Daoy (cell line): ENCODE data around the gene LRRC72. TPM values are rescaled to one million over a fixed set of nuclear protein-coding genes. Genes with fewer than 3 reads are reported as not detected.
"Not testable (repeated sequence)": the region's sequence is repeated elsewhere in the genome, so short reads cannot be mapped to it uniquely, and the experiment has no call there.

Experiments used
- DNase-seq: peaks from one replicate; pipeline ENCODE4 v3.0.0-alpha.2; 2015; ENCODE audit warnings: low read depth
- total RNA-seq: library from RNA; depleted of rRNA; stranded (reverse); fragments of >200 nt; shearing (Covaris generic); gene quantifications from 2 replicates; pipeline ENCODE4 v1.2.3, GENCODE V29; 2014

The LRRC72 gene
- total RNA-seq, 1 experiment from 2014 or later = not detected

DNA sequence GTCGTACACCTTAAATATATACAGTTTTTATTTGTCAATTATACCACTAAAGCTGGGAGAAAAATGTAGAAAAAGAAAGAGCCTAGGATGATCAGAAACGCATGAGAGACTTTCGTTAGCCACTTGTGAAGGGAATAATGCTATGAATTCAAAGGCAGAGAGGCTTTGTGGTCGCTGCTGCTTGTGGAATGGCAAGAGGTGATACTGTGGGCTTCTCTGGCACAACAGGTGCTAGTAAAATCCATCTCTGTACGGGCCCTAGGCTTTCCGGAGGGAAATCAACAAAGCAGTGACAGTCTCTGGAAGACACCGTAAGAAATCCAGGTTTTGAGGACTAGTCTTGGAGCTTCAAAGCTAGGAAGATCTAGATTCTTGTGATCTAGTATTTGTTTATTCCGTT, 52.6 kb downstream of the LRRC72 start:
- no peak for DNase-seq

DNA sequence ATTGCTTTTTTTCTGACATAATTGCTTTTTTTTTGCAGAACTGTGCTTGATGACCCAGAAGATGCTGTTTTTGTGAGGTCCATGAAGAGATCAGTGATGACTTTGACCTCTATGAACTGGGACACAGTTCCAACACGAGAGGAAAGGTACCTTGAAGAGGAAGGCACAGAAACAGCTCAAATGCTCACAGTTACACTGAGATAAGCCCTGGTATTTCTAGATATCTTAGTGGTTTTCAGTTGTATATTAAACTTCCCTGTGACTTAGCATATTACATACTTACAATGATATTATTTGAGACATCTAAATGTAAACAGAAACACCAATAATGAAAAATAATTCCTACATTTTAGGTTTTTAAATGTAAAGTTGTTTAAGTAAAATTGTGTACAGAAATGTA, 54.7 kb downstream of the LRRC72 start:
- no peak for DNase-seq

DNA sequence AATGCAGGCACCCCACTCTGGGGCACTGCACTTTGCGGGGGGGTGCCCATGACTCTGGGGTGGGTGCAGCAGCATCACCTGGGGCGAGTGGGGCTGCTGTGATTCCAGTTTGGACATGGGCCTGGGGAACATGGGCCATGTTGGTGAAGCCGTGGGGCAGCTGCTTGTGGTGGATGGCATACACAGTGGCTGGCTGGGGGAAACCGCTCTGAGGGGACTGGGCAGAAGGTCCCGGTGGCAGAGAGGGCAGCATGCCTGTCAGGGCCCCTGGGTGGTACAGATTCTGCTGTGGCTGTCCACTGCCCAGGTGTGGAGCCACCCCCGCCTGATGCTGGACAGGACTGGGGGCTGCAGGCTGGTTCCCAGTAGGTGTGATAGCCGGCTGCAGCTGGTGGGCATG, 57.2 kb downstream of the LRRC72 start:
- no peak for DNase-seq

DNA sequence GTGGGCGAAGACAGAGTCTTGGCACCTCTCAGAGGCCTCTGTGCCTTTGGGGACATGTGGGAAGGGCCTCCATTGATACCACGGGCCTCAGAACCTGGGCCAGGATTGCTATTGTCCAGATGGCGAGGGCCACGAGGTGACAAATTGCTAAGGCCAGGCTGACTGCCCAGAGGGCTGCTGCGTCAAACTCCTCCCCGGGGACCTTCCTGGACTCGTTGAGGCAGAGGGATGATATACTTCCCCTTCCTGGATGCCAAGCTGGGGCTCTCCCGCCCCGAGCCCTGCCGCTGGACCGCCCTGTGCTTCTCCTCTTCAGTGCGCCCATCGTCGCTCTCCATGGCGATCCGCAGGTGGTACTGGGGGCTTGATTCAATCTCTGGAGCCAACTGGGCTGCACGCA, 58.9 kb downstream of the LRRC72 start:
- DNase-seq = no peak

DNA sequence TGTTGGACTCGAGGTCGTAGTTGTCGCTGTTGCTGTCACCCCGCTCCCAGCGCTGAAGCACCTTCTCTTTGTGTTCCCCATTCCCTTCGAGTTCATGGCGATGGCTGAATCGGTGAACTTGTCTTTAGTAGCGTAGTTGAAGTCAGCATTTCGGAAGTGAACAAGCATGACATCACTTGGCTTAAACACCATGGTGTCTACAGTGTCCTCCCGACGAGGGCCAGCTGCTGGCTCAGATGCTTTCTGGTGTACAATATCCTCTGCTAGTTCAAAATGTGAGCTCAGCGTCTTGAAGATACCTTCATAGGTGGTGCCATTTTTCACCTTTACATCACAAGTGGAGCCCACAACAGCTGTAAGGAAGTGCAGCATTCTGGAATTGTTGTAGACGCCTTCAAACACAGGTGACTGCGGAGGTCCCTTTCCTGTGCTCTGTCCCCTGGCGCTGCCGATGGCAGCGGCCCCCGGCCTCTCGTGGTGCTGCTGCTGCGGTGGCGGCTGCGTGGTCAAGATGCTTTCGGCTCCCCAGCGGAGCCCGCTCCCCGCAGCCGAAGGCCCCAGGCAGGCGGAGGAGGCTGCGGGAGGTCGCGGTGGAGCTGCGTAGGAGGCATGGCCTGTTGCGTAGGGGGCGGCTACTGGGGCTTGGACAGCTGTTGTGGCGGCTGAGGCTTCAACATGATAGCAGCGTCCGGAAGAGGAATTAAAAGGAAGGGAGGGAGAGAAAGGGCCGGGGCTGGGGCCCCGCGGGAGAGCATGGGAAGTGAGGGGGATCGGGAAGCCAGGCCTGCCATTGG, 59.7 kb downstream of the LRRC72 start:
- no peak for DNase-seq

DNA sequence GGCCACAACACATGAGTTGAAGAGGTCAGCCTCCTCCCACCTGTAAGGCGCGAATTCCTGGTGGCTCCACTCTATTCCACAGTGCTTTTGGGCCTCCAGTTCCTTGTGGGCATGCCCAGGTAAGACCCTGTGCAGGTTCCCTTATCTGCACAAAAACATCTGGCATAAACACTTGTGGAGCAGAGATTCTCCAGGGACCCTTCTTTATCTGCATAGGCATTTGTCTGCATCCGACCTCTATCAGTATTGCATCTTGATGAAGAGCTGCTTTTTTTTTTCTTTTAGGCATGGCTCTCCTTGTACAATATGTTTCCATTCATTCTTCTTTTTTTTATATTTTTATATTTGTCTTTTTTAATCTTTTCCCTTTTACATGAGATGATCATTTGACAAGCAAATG, 60.5 kb downstream of the LRRC72 start:
- DNase-seq = no peak

DNA sequence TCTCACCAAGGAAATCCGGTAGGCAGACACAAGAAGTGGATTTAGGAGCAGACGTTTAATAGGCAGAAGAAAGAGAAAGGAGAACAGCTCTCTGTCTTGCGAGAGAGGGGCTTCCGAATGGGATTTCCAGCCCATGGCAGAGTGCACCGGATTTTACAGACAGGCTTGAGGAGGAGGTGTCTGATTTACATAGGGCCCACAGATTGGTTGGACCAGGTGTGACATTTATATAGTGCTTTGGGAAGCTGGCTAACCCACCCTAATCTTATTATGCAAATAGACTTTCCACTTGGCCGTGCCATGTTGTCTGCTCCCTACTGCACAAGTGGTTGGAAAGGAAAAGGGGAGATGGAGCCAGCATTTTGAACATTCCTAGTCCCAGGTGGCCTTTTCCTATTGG, 61.2 kb downstream of the LRRC72 start:
- DNase-seq = peak; percentile 10

DNA sequence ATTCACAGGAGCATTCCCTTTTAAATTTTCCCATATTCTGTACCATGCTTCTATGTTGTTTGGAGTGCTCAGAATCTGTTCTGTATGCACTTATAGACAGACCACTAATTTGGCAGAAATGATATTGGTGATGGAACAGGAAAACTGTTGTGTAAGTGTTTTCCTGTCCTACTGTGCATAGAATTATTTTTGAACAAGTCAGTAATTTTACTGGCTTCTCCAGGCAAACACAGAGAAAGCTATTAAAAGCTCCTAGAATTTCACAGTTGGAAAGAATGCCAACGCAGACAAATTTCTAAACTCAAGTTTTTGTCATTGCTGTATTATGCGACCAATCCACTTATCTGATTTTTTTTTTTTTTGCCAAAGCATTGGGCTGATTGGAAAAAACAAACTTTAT, 63.3 kb downstream of the LRRC72 start:
- no peak for DNase-seq

DNA sequence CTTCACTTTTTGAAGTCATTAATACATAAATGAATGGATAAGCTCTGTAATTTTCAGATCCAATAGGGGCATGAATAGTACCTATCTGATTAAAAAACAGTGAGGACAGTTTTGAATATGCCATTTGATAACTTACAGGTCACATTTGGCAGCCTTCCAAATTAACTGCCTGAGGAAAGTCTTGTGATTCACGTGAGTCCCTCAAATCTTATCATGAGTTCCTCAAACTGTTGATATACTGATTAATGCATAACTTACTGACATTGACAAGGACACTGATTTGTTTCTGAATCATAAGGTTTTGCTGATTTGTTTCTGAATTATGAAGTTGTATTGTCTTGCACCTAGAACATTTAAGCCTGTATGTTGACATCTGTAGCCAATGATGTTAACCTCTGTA, 63.8 kb downstream of the LRRC72 start:
- no peak for DNase-seq

DNA sequence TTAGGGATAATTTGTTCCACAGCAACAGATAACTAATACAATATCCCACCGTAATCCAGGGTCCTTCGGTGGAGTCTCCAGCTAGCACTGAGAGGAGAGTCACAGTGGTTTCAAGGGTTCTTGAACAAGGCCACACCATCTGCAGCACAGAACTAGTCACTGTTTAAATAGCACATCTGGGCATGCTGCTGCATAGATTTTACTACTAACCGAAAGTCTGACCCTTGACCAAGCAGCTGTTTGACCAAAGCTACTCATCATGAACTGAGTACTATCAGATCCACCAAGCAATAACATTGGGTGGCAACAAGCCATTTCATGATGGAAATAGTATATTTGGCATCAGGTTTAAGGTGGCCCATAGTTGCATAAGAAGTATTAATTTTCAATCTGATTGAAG, 65.8 kb downstream of the LRRC72 start:
- no peak for DNase-seq

DNA sequence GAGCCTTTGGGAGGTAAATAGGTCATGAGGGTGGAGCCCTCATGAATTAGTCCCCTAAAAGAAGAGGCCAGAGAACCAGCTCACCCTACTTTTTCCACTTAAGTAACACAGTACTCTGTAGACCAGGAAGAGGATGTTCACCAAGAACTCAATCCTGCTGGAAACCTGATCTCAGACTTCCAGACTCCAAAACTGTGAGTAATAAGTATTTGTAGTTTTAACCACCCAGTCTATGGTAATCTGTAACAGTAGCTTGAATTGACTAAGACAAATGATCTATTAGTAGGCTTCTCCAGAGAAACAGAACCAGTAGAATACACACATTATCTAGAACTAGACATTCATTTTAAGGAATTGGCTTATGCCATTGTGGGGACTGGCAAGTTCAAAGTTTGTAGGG, 67.4 kb downstream of the LRRC72 start:
- peak; percentile 18 for DNase-seq

DNA sequence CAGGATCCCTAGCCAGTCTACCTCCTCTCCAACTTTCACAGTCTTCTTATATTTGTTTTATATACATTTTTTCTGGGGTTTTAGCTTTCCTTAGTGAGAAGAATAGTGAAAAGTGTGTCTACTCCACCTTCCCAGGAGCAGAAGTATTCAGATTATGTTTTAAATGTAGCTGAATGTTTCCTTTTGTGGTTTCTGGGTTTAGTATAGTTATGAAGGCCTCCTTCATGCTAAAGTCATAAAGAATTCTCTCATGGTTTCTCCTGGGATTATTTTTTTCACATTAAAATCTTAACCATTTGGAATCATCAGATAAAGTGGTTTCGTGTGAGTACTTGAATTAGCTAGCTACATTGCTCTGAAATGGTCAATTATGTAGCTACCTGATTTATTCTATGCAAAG, 68.1 kb downstream of the LRRC72 start:
- DNase-seq = no peak

DNA sequence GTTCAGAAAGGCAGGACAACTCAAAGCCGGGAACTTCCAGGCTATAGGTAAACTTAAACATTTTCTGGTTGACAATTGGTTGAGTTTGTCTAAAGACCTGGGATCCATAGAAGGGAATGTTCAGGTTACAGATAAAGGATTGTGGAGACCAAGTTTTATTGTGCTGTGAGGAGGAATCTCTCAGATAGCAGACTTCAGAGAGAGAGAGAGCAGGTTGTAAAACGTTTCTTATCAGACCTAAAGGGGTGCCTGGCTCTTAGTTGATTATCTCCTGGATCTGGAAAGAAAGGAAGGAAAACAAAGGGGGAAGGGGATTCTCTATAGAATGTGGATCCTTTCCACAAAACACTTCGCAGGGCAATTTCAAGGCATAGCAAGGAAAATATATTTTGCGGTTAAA, 69.0 kb downstream of the LRRC72 start:
- not testable (repeated sequence) for DNase-seq

DNA sequence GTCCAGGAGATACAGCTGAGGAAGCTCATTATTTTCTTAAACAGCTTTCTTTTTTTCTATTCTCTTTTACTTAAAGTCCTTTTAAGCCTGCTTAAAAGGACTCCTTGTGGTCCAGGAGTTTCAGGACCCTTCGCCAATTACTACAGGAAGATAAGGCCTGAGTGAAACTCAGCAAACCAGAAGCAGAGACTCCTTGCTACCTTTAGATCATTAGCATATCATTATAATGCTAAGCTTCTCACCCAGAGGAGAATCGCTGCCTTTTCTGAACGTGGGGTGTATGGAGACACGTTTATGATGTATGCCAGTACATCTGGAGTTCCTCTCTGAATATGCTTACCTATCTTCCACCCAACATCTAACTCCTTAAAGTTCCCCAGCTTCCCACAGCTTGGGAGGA, 71.4 kb downstream of the LRRC72 start:
- DNase-seq = no peak

DNA sequence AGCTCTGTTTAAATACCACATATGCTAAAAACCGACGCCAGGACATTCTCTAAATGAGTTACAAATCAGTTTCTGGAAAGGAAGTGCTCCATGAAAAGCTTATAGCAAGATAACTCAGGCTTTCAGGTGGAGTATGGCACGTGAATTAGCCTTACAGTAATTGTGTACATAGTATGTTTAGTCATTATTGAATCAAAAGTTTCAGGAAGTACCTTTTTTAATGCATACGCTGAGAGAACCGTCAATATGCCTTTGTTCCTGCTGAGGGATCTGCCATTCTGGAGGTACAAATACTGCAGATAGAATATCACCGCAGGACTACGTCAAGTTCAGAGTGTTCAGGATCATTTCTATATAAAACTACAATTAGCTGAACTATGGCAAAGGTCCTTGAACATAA, 73.2 kb downstream of the LRRC72 start:
- DNase-seq = no peak

DNA sequence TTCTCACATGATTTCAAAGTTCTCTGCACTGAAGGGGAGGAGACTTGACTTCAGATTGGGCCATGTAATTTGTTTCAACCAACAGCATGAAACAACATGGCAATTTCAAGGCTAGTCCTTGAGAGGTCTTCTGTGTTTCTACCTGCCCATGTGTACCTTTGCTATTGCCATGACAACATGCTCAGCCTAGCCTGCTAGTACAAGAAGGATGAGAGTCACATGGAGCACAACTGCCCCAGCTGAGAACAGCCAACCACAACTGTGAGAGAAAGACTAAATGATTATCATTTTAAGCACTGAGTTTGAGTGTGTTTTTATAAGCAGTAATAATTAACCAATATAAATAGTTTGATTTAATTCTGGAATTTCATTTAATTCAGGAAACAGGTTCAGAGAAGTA, 77.0 kb downstream of the LRRC72 start:
- DNase-seq = no peak

DNA sequence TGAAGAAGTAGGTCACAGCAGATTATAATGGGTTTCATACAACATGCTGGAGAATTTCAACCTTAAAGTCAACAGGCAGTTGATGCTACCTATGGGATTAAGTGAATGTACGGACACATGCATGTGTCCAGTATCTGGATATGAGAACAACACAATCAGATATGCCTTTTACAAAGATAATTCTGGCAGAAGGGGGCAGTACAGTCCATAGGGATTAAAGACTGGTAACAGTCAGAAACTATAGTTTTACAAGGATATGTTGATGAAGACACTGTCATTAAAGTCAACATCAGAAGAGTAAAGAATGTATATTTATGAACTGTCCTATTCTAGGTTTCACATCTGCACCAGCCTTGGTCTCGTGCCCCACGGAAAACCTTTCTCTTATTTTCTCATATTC, 77.4 kb downstream of the LRRC72 start:
- no peak for DNase-seq

DNA sequence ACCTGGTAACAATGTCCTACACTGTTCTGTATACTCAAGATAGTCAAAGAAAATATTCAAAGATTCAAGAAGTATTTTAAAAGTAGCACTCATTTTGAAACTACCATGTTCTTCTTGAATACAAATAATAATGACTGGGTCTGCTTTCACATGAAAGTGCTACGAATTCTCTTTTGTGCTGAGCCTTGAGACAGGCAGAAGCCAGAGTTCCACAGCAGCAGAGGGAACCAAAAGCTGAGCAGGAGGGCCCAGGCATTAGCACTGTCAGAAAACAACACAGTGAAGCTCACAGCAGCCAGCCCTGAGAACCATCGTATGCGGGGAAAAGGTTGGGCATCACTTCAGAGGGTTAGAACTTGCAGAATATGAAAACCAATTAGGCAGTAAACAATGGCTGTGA, 80.1 kb downstream of the LRRC72 start:
- no peak for DNase-seq

DNA sequence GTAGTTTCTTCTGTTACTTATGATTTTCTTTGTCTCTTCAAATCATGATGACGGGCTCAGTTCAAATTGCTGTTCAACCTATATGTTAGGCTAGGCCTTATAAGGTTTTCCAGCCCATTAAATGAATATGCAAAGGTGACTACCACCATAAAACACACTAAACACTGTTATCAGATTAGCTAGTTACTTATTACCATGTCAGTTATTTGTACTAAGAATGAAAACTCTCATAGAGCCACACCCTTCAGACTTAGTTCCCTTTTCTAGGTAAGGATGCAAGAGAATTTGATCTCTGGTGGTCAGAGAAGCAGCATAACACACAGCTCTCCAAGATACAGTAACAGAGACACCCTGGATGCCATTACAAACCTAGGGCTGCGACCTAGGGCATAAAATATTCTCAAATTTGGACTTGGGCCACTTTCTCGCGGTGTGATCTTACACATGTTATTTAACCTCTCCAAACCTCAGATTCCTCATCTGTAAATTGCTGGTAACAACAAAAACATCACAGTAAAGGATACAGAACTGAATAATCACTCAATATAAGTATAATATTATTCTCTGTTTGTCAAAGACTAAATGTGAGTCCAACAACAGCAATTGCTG, 83.3 kb downstream of the LRRC72 start:
- DNase-seq = no peak

DNA sequence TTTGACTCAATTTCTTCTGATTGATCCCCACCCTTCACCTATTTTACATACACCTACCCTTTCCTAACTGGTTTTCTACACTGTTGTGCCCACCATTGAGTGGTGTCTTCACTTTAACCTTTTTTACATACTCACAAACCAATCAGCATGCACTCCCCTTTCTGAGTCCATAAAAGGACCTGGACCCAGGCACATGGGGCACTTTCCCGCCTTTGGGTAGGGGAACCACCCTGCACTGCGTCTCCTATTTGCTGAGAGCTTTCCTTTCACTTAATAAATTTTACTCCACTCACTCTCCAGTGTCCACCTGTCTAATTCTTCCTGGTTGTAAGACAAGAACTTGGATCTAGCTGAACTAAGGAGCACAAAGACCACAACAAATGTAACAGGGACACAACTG, 85.1 kb downstream of the LRRC72 start:
- no peak for DNase-seq

DNA sequence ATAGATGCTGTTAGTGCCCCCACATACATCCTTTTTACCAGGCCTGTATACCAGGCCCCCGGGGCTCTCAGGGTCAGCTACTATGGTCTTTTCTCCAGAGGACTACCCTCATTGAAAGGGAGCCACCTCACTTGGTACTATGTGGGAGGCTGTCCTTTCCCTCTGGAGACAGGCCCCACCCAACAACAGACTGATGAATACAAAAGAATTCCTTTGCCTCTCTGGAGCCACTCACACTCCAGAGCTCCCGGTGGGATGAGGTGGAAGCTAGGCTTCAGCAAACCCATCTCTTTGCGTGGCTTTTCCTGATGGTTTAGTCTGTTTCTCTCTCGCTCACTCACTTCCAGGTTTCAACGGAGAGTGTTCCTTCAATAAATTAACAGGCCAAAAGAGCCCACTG, 88.6 kb downstream of the LRRC72 start:
- DNase-seq = no peak

DNA sequence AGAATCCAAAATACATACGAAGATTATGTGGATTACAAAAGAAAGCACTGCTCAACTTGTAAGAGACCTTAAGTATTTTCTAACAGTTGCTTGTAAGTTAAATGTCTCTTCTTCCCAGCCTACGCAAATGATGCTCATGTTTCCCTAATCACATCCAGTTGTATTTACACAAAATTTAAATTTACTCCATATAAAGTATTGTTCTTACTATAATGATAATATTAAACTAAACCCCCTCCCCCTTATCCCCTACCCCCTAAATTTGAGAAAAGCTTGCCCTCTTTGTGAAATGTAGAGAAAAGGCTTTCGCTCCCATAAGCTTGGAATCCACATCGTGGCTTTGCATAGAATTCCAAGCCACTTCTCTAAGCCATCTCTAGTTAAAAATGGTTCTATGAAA, 89.5 kb downstream of the LRRC72 start:
- DNase-seq = no peak

DNA sequence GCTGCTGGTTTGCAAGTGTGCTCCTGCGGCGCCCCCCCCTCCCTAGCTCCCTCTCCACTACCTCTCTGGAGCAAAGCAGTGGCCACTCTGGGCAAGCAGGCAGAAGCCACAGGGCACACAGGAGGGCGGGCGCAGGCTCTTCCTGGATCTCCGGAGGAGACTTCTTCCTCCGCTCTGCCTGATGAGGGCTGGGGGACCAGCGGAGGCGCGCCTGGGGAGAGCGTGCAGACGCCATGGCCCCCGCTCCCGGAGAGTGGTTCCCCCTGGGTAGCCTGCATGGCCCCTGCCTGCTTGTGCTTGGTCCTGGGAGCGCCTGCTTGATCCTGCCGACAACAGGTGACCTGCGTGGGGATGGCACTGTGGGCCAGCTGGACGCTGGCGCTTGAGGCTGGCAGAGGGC, 89.9 kb downstream of the LRRC72 start:
- DNase-seq = no peak

DNA sequence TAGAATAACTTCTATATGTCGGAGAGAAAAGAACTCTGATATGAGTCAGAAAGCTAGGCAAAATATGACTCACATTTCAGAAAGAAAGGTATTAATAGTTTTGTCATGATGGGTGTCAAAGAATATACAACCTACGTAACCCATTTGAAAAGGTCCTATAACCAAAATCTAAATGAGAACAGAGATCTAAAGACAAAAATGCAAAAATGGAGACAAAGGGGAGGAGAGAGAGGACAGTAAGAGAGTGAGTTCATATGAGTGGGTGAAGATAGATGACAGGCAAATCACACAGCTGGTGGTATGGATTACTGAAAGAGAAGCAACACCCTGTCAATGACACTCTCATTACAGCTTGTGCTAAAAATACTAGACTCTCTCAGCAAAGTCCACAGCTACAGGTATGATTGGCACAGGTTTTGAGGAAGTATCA, 93.4 kb downstream of the LRRC72 start:
- DNase-seq = no peak
